Sciatic nerve (tissue), 2 donors: ENCODE results near the gene PTDSS2. TPM values are rescaled to one million over a fixed set of nuclear protein-coding genes. Genes with fewer than 3 reads are reported as not detected.
A peak's percentile ranks its signal among the peaks of the same experiment; 100 is the strongest.
"Not testable (repeated sequence)": the region's sequence is repeated elsewhere in the genome, so short reads cannot be mapped to it uniquely, and the experiment has no call there.

ENCODE experiments used
- ATAC-seq: fragments of 200-7000 bp; cut with Tn5 transposase; one replicate; pipeline ENCODE4 v1.9.1; 2020; ENCODE audit warnings: mild to moderate bottlenecking, moderate library complexity
- DNase-seq: peaks from one replicate; pipeline ENCODE4 v3.0.0-alpha.2; 2020; ENCODE audit warnings: low spot score
- intact Hi-C: fragments of 100-400 bp; cut with DNase I; formaldehyde crosslinking; loops from one replicate; pipeline ENCODE4 v1.14.2; 2022
- total RNA-seq: library from RNA; stranded (reverse); fragmentation: NEBNext Ultra II Directional; extraction: Animal tissue kit (Norgen Biotek cat#: 25700); gene quantifications from one replicate; pipeline ENCODE4 v1.2.1, GENCODE V29; 2021
- donor health status: DM: no; HTN: no; CAD: no.
- donor health status: DM: no; HTN: no; CAD: no.

The PTDSS2 gene
- total RNA-seq, 1 donor from 2014 or later: 33.1 TPM

DNA sequence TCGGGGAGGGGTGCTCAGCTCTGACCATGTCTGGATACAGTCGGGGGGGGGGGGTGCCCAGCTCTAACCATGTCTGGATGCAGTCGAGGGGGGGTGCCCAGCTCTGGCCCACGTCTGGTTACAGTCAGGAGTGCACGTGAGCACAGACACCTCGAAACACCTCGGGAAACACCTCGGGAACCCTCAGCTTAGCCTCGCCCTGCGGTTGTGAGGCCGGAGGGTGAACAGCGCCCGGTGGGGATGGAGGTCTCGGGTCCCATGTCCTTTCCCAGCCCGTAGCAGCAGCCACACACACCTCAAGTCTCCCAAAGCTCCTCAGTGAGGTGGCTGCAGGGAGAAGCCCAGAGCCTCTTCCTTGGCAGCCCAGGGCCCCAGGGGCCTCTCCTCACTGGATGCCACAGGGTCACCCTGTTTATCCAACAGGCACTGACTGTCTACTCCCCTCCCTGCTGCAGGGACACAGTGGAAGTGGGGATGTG is 37.4 kb upstream of the PTDSS2 start:
- DNase-seq (no peak), ATAC-seq (no peak)
- intact Hi-C loops: no loop called here

DNA sequence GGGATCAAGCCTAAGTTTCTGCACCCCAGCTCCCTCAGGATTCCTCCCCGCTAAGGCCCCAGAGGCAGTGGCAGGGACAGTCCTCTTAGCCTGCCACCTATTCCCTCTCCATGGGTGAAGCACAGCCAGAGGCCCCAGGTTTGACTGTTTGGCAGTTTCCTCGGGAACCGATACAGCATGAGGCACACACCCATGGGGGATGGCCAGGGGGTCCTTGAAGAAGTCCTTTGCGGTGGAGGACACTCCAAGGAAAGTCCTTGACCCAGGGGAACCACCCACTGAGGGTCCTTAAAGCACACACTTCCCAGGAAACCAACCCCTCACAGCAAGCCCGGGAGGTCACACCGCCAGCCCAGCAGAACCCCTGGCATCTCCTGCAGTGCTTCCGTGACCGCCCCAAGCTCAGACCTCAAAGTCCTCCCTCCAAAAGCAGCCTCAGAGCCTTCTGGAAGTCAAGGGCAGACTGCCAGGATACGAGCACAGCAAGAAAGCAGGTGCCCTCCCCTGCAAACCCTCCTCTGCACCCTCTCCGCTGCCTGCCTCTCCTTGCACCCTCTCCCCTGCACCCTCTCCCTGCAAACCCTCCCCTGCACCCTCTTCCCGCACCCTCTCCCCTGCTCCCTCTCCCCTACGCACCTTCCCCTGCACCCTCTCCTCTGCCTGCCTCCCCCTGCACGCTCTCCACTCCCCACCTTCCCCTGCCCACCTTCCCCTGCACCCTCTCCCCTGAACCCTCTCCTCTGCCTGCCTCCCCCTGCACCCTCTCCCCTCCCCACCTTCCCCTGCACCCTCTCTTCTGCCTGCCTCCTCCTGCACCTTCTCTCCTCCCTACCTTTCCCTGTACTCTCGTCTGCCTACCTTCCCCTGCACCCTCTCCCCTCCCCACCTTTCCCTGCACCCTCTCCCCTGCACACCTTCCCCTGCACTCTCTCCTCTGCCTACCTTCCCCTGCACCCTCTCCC is 36.7 kb upstream of the PTDSS2 start:
- DNase-seq: no peak

DNA sequence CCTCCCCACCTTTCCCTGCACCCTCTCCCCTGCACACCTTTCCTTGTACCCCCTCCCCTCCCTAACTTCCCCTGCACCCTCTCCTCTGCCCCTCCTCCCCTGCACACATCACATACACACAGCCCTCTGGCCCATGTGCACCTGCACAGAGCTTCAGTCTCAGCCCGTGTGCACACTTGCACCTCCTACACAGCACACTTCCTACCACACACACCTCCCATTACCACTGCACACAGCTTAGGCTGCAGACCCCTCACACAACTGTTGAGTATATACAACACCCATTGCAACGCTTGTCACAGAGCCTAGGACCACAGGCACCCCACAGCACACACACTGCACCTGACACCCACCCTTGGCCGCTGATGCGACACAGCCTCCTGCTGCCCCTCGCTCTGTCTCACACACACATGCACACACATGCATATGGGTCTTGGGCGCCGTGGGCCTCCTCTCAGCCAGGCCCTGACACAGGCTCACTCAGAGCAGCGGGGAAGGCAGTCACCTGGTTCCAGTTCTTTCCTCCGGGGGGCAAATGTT is 35.7 kb upstream of the PTDSS2 start:
- DNase-seq (no peak), ATAC-seq (peak; percentile 16)
- intact Hi-C loops: no loop called here

More for the DNA sequence above, 36.7 kb upstream of the PTDSS2 start:
- intact Hi-C loops: no loop called here
- no peak for ATAC-seq

DNA sequence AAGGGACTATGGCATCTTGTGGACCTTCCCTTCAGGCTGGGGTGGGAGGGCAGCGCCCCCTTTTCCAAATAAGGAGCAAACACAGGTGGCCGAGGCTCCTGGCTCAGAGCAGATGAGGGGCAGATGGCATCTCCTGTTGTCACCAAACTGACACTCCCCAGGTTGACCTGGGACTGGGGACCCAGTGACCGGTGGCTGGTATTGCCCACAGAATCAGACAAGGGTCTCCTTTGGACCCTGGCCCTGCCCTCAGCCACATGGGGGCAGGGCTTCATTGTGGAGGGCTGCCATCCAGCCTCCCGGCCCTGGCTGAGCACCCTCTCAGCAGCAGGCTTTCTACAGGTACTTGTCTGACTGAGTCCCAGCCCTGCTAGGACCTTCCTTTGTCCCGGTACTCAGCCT is 34.4 kb upstream of the PTDSS2 start:
- DNase-seq (no peak), ATAC-seq (no peak)
- intact Hi-C loops: no loop called here

DNA sequence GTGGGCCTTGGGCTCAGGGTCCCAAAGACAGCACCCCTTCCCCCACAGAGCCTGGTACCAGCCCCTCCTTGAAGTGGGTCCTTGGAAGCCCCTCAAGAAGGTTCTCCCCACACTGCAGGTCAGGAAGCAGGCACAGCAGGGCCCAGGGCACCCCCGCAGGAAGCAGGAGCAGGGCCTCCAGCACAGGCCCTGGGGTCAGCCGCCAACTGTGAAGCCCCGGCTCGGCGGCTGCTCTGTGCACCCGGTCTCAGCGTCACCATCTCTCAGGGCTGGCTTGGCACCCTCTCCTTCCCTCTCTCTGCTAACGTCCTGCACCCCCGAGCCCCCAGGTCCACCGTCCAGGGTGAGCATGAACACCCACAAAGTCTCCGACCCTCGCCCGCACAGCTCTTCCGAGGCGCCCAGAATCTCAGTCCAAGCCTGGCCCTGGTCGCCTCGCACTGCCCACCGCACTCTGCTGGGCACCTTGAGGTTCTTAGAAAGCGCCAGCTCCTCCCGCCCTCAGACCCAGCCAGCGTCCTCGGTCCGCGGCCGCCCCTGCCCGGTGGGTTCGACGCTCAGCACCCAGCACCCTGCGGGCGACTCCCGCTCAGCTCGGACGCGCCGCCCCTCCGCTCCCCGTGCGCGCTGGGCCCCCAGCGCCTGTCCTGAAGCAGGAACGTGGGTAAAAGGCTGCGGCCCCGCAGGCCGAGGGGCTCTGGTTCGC is 33.9 kb upstream of the PTDSS2 start:
- peak; percentile 22 for ATAC-seq
- no peak for DNase-seq
- intact Hi-C loops: no loop called here

DNA sequence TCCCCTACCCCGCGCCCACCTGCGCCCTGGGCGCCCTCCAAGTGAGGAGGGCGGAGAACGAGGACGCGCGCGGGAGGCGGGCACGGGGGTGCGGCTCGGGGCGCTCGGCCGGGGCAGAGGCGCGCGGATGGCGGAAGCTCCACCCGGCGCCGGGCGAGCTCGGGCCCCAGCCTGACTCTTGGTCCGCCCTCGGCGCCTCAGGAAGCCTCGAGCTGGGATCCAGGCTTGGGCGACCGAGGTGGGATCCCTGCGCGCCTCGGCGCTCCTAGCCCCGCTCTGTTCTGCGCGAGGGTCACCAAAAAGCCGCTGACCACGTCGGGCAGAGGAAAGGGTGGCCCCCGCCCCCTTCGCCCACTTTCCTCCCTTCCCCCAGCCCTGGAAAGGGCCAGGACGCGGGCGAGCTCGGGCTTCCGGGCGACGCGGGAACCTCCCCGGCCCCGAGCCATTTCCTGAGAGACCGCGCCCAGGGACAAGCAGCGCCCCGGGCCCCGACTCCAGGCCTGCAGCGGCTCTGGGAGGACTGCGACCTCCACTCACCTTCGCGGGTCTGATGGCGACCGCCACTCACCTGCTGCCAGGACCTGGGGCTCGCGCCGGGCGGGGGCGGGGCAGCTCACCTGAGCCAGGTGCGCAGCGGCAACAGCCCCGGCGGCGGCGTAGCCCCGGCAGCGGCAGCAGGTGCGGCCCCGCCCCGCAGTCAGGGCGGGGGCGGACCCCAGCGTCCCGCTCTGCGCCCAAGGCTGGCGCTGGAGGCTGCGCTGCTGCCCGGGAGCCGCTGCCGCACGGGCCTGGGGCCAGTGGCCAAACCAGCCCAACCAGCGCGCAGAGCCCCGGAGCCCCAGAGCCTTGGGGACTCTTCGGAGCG is 33.1 kb upstream of the PTDSS2 start:
- ATAC-seq: peak; percentile 13
- intact Hi-C loops: no loop called here

DNA sequence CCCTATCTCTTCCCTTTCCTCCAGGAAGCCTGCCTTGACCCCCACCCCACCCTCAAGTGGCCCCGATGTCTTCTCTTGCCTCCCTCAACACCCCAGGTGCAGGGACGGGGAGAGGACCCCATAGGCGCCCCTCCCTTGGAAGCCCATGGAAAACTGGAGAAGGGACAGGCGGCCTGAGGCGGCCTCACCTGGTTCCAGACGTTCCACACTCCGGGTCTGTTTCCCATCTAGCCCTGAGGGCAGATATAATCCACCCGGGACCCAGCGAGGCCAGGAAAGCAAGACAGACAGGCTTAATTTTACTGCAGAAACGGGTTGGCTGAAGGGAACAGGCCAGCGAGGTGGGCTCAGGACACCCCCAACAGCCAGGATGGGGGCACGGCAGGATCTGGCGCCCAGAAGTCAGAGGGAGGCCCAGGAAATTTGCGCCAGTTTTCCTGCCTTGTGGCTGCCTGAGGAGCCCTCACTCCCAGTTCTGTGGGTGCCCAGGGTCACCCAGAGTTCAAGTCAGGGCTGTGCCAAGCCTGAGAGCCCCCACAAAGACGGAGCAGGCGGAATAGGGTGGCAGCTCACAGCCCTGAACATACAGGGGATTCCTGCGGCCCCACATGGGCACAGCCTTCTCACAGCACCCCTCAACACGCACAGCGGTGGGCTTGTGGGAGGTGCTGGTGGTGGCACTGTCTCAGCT is 32.3 kb upstream of the PTDSS2 start:
- DNase-seq: no peak
- intact Hi-C loops: no loop called here
- no peak for ATAC-seq

More for the DNA sequence above, 33.1 kb upstream of the PTDSS2 start:
- no peak for DNase-seq

DNA sequence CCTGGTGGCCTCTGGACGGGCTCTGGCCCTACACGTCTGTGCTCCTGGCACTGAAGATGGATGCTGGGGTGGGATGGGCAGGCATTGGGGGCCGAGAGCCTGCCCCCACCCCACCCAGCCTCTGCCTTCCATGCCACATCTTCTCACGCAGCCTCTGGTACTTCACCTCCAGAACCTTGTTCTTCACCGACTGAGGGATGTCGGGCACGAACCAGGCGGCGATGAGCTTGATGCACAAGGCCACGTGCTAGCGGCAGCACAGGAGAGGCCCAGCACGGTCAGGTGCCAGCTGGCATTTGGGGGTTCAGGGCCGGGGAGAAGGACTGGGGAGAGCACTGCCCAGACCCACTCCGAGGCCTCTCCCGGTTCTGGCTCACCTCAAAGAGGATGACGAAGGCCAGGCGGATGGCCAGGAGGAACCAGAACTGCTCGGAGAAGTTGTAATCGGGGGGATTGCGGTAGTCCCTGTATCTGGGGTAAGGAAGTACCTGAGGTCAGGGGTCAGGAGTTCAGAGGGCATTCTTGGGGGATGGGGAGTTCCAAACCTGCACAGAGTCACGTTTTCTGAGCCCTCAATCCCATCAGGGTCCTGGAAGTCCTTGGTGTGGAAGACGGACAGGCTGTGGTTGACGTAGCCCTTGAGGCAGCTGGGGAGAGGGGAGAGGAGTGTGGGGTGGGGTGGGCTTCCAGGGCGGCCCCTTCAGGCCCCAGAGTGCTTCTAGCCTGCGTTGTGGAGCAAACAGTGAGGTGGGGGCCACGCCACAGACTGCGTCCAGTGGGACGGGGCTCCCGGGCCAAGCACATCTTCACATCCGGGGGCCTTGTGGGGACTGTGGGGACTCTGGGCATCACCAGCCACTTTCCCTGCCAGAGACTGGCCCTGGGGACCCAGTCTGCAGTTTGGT is 31.5 kb upstream of the PTDSS2 start:
- intact Hi-C loops: no loop called here
- ATAC-seq (no peak), DNase-seq (no peak)

DNA sequence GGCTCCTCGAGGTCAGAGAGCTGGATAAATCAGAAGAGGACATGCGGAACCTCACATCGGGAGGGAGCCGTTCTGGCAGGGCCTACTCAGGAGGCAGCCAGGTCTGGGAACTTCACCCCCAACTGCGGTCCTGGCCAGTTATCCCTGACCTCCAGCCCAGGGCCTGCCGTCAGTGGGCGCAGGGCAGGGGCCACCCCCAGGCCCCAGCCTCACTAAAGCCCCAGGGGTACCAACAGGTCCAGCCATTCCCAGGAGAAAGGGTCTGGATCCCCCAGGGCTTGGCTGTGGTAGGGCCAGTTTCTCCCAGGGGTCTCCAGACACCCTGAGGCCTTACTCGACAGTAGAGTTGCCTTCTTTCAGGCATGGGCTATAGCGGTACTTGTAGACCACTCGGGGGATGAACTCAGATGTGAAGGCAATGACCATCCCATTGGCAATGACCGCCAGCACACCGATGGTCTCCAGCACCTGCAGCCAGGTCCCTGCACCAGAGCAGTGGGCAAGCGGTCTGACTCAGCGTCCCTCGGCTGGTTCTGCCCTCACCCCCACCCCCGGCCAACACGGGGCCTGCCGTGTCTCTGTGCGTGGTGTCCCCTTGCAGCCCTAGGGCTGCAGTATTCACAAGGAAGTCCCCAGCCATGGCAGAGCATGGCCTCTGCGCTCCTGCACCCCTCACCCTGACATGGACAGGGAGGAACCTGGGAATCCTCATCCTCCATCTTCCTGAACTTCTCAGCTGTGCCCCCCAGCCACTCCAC is 30.7 kb upstream of the PTDSS2 start:
- DNase-seq (no peak), ATAC-seq (no peak)
- intact Hi-C loops: no loop called here

DNA sequence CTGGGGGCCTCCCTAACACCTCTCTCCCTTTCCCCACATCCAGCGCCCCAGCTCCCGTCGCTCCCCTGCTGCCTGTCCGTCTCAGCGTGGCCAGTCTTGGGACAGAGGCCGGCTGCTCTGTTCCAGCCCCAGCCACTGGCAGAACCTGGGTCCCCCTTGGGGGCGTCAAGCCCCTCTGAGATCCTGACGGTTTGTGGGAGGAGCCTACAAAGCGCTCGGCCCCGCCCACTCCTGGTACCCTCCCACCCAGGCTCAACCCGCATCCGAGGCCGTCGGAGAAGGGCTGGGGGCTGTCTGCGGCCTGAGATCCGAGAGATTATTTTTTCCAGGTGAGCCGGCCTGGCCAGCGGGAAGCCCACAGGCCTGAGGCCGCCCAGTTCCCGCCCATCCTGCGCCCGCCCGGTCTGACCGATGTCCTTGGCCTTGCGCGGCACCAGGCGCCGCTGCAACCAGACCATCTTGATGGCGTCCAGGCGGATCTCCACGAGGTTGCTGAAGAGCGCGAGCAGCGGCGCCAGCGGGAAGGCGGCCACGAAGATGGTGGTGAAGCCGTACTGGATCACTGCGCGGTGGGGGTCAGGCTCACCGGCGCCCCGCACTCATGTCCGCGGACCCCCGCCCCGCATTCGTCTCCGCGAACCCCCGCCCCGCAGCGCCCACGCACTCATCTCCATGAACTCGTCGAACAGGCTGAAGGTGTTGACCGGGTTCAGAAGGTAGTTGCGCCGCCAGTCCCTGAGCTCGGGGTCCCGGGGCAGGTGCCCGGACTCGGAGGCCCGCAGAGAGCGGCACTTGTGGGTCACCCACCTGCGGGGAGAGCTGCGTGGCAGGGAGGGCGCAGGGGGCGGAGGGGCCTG is 29.8 kb upstream of the PTDSS2 start:
- DNase-seq: no peak
- intact Hi-C loops: no loop called here
- no peak for ATAC-seq

DNA sequence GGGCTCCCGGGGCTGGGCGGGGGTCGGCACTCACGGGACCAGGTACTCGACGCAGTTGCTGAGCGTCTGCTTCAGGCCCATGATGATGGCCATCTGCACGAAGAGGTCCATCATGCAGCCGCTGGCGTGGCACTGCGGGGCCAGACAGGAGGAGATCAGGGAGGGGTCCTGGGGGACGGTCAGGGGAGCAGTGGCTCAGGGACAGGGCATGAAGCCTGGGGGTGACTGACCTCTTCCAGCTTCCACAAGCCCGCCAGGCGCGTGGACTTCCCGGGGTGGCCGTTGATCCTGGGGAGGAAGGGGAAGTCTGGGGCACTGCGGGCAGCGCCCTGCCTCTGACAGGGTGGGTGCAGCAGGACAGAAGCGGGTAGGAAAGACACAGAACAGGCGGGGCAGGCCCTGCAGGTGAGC is 29.2 kb upstream of the PTDSS2 start:
- ATAC-seq (no peak), DNase-seq (no peak)
- intact Hi-C loops: no loop called here

DNA sequence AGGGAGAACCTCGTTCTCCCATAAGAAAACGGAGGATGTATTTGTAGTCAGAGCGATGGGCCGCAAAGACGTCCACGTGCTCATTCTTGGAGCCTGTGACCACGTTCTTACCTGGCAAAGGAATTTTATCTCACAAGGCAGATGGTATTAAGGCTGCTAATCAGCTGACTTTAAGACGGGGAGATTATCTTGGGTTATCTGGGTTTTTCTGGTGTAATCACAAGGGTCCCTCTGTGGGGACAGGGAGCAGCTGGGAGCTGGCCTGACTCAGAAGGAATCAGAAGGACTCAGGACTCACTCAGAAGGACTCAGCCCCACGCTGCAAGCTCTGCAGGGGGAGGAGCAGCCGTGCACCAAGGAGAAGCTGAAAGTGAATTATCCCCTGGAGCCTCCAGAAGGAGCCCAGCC is 27.8 kb upstream of the PTDSS2 start:
- intact Hi-C loops: no loop called here
- DNase-seq: no peak
- no peak for ATAC-seq

DNA sequence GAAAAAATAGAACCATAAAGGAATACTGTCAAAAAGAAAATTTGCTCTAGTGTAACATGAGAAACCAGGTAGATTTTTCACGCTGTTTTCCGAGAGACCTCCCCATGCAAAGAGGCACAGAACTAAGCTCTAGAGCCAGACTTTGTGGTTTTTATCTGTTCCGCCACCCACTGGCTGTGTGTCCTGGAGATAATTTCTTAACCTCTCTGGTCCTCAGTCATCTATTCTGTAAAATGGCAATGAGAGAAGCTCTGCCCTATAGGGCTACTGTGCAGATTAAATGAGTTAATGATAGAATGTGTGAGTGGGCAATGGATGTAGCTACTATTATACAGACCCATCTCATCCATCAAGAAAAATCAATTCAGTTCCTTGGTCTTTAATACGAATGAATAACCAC is 25.8 kb upstream of the PTDSS2 start:
- intact Hi-C loops: no loop called here
- DNase-seq (no peak), ATAC-seq (no peak)

DNA sequence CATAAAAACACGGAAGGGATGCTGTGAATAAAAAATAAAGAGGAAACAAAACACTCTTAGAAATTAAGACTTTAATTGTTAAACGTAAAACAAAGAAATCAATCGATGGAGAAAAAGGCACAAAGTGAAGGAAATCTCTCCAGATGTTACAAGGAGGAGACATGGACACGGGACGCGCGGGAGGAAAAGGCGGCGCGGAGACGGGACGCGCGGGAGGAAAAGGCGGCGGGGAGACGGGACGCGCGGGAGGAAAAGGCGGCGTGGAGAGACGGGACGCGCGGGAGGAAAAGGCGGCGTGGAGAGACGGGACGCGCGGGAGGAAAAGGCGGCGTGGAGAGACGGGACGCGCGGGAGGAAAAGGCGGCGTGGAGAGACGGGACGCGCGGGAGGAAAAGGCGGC is 25.3 kb upstream of the PTDSS2 start:
- intact Hi-C loops, DNase-seq, ATAC-seq: not testable (repeated sequence)

DNA sequence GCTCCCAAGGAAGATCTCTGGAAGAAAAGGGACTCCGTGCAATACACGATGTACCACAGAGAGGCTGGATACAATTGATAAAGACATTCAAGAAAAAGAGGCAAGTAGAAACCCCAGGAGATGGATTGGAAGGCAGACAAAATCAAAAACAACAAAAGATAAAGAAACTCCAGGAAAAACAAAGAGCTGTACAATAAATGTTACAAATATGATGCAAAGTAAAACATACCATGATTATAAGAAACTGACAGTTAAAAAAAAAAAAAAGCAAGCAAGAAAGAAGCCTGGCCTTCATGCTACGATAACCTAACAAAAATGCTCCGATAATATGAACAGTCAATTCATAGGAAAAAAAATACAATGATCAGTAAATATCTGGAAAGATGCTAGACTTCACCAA is 24.8 kb upstream of the PTDSS2 start:
- ATAC-seq: no peak
- no peak for DNase-seq
- intact Hi-C loops: no loop called here

DNA sequence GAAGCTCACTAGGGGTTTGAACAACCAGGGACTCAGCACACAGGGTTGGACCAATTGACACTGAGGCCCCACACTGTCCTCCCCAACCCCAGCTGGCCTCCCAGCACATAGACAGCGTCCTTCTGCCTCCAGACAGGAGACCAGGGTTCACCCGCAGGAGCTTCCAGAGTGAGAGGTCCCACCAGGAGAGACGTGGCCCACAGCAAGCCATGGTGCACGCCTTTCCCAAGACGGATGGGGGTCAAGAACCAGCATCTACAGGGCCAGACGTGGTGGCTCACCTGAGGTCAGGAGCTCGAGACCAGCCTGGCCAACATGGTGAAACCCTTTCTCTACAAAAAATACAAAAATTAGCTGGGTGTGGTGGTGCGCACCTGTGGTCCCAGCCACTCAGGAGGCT is 23.2 kb upstream of the PTDSS2 start:
- DNase-seq: no peak
- ATAC-seq: no peak
- intact Hi-C loops: no loop called here
